HG02623 (cell line): ENCODE data around the gene ADAM20.
"Not testable (repeated sequence)": the region's sequence is repeated elsewhere in the genome, so short reads cannot be mapped to it uniquely, and the experiment has no call there.

ENCODE experiments used
- ATAC-seq: cut with Tn5 transposase; IDR thresholded peaks from one replicate; pipeline ENCODE4 v1.9.1; 2021; ENCODE audit warnings: moderate library complexity; ENCODE audit not compliant: unreplicated experiment

ADAM20 gene

GRCh38 chr14:70534904-70535303 lies at the start of gene ADAM20:
TSS of gene ADAM20 (minus strand) at chr14:70535004. CDS start at chr14:70524757, 10,247 bp downstream.
- ATAC-seq, result no peak

- no peak for ATAC-seq
These were observed 42.1 kb upstream of the ADAM20 start for GRCh38 chr14:70576891-70577290.

- no peak for ATAC-seq
These were observed 38.2 kb upstream of the ADAM20 start for GRCh38 chr14:70573050-70573449.

GRCh38 chr14:70571139-70571538 lies 36.3 kb upstream of the ADAM20 start:
- ATAC-seq, result no peak

- ATAC-seq, result no peak
These were observed 33.0 kb upstream of the ADAM20 start for GRCh38 chr14:70567791-70568190.

GRCh38 chr14:70563869-70564268 lies 29.1 kb upstream of the ADAM20 start:
- no peak for ATAC-seq

- ATAC-seq, result no peak
These were observed 28.6 kb upstream of the ADAM20 start for GRCh38 chr14:70563417-70563816.

GRCh38 chr14:70558356-70558755 lies 23.6 kb upstream of the ADAM20 start:
- no peak for ATAC-seq

GRCh38 chr14:70555890-70556289 lies 21.1 kb upstream of the ADAM20 start:
- no peak for ATAC-seq

- ATAC-seq, result no peak
These were observed 3.3 kb upstream of the ADAM20 start for GRCh38 chr14:70538087-70538486.

- ATAC-seq, result no peak
These were observed 2.0 kb upstream of the ADAM20 start for GRCh38 chr14:70536830-70537229.

- ATAC-seq, result no peak
These were observed 4.4 kb downstream of the ADAM20 start for GRCh38 chr14:70530417-70530816.

- ATAC-seq, result no peak
These were observed 7.2 kb downstream of the ADAM20 start for GRCh38 chr14:70527501-70528105.

GRCh38 chr14:70525691-70526090 lies 9.1 kb downstream of the ADAM20 start:
- no peak for ATAC-seq

- ATAC-seq, result no peak
These were observed 19.0 kb downstream of the ADAM20 start for GRCh38 chr14:70515811-70516210.

- ATAC-seq, result no peak
These were observed 20.4 kb downstream of the ADAM20 start for GRCh38 chr14:70514168-70515069.

- ATAC-seq, result no peak
These were observed 36.6 kb downstream of the ADAM20 start for GRCh38 chr14:70498191-70498590.

GRCh38 chr14:70489579-70490200 lies 45.1 kb downstream of the ADAM20 start:
- ATAC-seq, result no peak

- ATAC-seq, result not testable (repeated sequence)
These were observed 57.3 kb downstream of the ADAM20 start for GRCh38 chr14:70477356-70478105.

- not testable (repeated sequence) for ATAC-seq
These were observed 59.3 kb downstream of the ADAM20 start for GRCh38 chr14:70475459-70475858.

- no peak for ATAC-seq
These were observed 61.0 kb downstream of the ADAM20 start for GRCh38 chr14:70473825-70474224.
